ENCODE results near the gene AGBL4.

AGBL4 gene

DNA sequence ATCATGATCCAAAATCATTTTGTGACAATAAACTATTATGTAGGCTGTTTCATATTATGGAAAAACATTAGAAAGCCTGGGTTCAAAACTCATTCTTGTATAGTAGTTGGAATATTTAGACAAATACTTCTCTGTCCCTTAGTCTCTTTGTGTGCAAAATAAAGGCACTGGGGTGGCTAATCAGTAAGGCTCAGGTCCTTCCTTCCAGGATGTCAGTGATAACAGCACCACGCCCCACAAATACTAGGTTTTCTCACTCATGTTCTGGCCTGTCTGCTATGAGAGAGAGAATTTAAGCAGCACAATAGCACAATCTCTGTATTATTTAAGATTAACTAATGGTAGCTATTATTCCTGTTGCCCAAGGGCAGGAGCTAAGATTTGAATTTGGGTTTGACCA is 788.8 kb downstream of the AGBL4 start:
- no peak overlapping the region for H3K4me3 ChIP-seq (ENCODE audit: low read depth, low read length)
- TF ChIP-seq CTCF (IDR thresholded peaks at IDR 0.05; ENCODE audit: borderline replicate concordance, insufficient read depth, low read depth, low read length) = no peak

DNA sequence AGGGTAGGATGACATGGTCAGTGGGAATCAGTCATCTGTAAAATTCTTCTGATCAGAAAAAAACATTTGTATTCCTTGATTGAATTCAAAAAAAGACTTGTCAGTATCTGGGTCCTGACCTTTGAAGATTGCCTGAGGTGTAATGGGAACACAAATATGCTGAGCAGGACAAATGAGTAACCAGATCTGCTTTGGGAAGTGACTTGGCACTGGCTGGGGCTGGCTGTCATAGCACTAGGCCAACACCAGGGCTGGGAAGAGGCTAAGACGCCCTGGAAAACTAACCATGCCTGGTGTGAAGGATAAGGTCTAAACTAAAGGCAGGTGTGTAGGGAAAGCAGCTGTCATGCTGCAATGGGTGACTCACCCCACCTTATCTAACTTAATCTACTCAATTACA is 794.2 kb downstream of the AGBL4 start:
- H3K4me3 ChIP-seq (ENCODE audit: low read depth, low read length) = no peak overlapping the region
- TF ChIP-seq CTCF (IDR thresholded peaks at IDR 0.05; ENCODE audit: borderline replicate concordance, insufficient read depth, low read depth, low read length) = no peak

DNA sequence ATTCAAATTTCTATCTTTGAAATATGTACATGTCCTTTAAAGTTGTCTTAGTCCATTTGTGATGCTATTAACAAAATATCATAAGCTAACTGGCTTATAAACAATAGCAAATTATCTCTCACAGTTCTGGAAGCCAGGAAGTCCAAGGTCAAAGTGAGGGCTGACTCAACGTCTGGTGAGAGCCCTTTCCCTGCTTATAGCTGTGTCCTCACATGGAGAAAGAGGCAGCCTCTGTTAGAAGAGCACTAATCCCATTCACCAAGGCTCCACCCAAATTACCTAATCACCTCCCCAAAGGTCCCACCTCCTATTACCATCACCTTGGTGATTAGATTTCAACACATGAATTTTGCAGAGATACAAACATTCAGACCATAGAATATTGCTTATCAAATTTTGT is 797.0 kb downstream of the AGBL4 start:
- no peak for TF ChIP-seq CTCF (IDR thresholded peaks at IDR 0.05; ENCODE audit: borderline replicate concordance, insufficient read depth, low read depth, low read length)
- no peak overlapping the region for H3K4me3 ChIP-seq (ENCODE audit: low read depth, low read length)

DNA sequence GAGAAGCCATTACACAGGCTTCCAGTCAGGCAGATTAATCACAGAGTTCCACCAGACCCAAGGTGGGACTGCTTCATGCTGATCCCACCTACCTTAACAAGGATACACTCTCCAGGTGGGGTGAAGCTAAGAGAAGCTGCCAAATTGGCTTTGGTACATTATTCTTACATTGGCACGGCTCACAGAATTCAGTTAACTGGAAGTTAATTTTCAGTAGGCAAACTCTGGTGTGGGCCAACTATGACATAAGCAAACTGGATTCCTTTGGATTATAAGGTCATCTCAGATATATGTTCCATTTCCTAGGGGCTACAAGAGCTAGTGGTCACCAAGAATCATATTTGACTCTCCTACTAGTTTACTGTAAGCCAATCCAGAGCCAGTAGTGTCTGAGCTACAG is 798.3 kb downstream of the AGBL4 start:
- H3K4me3 ChIP-seq (ENCODE audit: low read depth, low read length) = no peak overlapping the region
- no peak for TF ChIP-seq CTCF (IDR thresholded peaks at IDR 0.05; ENCODE audit: borderline replicate concordance, insufficient read depth, low read depth, low read length)

DNA sequence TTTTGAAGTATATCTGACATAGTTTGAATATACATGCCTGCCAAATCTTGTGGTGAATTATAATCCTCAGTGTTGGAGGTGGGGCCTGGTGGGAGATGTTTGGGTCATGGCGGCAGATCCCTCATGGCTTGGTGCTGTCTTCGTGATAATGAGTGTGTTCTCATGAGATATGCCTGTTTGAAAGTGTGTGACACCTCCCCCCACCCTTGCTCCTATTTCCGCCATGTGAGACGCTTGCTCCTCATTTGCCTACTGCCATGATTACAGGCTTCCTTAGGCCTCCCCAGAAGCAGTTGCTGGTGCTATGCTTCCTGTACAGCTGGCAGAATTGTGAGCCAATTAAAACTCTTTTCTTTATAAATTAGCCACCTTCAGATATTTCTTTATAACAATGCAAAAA is 810.5 kb downstream of the AGBL4 start:
- TF ChIP-seq CTCF (IDR thresholded peaks at IDR 0.05; ENCODE audit: borderline replicate concordance, insufficient read depth, low read depth, low read length) = no peak
- H3K4me3 ChIP-seq (ENCODE audit: low read depth, low read length) = no peak overlapping the region

DNA sequence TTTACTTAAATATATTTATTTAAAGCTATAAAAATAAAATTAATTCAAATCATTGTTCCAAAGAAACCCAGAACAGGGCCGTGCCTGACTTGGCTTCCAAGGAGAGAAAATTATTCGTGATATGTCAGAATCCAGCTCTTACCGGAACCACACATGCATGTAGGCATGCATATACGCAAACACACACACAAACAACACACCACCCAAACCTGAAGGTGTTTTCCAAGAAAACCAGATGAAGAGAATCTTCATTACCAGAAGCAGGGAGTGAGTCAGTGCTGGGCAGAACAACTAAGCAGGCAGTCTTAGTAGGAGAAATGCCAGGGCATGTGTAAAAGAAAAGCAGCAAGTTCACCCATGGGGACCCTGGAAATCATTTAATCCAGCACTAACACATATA is 815.0 kb downstream of the AGBL4 start:
- no peak for TF ChIP-seq CTCF (IDR thresholded peaks at IDR 0.05; ENCODE audit: borderline replicate concordance, insufficient read depth, low read depth, low read length)
- no peak overlapping the region for H3K4me3 ChIP-seq (ENCODE audit: low read depth, low read length)

DNA sequence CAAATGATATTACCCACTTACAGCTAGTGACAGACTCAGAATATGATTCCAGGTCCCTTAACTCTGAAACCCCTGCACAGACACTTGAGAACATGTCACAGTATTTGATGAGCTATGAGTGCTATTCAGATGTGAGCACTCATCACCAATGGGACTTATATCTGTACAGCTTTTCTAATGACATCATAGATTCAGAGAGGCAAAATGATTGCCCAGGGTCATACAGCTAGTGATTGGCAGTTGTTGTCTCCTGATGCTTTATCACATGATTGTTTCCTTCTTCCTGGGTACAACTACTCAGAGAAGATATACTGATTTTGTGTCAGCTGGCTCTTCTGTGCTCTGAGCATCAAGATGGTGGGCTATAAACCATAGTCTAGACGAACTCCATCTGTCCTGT is 819.0 kb downstream of the AGBL4 start:
- TF ChIP-seq CTCF (IDR thresholded peaks at IDR 0.05; ENCODE audit: borderline replicate concordance, insufficient read depth, low read depth, low read length) = no peak
- H3K4me3 ChIP-seq (ENCODE audit: low read depth, low read length) = no peak overlapping the region
